Measurements from ENCODE around the gene NELL2. TPM values are rescaled to one million over a fixed set of nuclear protein-coding genes. Genes with fewer than 3 reads are reported as not detected.

NELL2 gene
- total RNA-seq, 4 donors from 2014 or later, result 0.51 to 4.2 (median 1.8) TPM

GRCh38 chr12:44640427-44641190, 235.5 kb downstream of the NELL2 start:
- TF ChIP-seq, protein P1, sequence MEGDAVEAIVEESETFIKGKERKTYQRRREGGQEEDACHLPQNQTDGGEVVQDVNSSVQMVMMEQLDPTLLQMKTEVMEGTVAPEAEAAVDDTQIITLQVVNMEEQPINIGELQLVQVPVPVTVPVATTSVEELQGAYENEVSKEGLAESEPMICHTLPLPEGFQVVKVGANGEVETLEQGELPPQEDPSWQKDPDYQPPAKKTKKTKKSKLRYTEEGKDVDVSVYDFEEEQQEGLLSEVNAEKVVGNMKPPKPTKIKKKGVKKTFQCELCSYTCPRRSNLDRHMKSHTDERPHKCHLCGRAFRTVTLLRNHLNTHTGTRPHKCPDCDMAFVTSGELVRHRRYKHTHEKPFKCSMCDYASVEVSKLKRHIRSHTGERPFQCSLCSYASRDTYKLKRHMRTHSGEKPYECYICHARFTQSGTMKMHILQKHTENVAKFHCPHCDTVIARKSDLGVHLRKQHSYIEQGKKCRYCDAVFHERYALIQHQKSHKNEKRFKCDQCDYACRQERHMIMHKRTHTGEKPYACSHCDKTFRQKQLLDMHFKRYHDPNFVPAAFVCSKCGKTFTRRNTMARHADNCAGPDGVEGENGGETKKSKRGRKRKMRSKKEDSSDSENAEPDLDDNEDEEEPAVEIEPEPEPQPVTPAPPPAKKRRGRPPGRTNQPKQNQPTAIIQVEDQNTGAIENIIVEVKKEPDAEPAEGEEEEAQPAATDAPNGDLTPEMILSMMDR (IDR thresholded peaks at IDR 0.05; ENCODE audit: low read depth), result no peak

DNA sequence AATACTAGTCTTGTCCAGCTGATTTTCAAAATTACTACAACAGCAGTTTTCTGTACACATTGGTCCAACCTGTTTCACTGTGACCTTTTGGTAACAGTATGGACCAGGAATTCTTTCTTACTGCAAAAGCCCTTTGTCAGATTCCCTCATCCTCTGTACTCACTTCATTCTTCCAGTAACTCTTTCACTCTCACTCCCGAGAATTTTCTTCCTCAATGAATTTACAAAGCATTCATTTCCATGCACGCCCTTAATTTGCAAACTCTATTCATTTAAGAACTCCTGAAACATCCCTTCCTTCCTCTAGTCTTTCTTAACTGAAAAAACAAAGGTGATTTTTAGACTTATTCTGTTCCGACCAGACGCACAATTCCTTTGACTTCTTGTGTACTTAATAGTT, 238.2 kb downstream of the NELL2 start:
- TF ChIP-seq, protein P1 (IDR thresholded peaks at IDR 0.05; ENCODE audit: low read depth), result no peak

DNA sequence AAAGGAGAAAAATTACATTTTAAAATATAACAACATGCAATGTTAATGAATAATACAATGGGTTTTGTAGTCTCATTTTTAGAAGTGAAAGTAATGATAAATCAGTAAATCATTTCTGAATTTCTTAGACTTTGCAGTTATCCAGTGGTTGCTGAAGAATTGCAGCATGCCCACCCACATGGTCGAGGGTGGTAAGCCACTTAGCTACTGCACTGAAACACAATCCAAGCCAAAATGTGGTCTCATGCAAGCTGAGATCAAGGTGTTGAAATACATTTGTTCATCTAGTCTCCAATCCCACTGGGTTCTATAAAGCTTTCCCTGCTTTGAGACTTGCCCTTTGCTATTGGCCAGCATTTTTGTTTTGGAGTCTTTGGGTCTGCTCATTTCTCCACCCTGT, 247.9 kb downstream of the NELL2 start:
- TF ChIP-seq, protein P1 (IDR thresholded peaks at IDR 0.05; ENCODE audit: low read depth), result no peak

DNA sequence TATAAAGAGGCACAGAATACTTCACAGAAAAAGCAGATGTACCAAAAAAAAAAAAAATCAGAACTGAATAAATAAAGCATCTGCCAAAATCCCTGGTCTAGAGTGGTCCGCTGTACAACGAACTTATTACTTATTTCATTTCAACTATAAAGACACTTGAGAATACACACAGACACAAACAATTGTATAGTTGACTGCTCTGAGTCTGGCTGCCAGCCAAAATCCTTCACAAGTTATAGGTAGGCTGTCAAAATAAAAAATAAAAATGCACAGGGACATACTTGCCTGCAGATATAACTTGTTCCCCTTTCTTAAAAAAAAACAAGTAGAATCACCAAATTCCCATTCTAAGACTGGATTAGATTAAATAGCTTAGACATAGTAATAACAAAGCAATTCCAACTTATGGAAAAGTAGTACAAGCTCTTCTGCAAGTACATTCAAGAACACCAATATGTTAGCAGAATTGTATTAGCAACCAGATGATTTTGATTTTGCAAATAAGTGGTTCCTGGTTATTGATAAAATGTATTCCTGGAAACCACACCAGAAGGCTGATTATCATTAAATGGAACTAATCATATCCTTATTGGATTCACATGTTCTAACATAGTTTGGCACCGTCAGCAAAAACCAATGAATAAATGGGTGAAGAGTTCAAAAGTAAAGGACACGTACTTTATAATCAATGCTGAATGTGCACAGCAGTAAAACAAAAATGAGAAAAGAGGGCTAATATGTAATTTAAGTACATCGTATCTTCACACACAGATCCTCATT, 248.5 kb downstream of the NELL2 start:
- TF ChIP-seq, protein P1 (IDR thresholded peaks at IDR 0.05; ENCODE audit: low read depth), result no peak

DNA sequence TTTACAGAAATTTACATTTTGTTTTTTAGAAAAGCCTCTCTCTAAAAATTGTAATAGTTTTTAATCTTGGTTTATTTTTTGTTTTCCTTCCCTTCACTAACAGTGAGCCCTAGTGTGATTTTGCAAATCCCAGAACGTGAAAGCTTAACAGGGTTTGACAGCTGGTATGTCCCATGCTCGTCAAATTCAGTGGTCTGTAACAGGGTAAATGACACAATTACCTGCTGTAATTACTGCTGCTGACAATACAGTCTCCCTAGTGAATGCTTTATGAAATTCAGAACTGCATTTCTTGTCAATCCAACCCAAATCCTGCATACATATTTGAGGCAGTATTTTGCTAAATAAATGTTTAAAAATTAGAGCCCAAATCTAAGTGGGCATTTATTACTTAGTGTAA, 249.2 kb downstream of the NELL2 start:
- TF ChIP-seq, protein P1 (IDR thresholded peaks at IDR 0.05; ENCODE audit: low read depth), result no peak

DNA sequence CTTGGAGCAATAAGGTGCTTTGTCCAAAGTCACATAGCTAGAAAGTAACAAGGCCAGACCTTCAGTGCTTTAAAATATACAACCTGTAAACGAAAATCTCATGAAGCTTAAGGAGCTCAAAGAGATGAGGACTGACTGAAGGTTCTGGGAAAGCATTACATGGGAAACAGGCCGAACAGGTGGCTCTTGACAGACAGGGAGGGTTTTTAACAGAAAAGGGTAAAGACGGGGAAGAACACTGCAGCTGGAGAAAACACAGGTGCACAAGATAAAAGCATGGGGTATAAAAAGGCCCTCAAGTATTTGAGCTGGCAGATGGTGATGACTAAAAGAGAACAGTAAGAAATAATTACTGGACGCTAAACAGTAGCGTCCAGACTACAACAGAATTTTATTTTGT, 257.2 kb downstream of the NELL2 start:
- TF ChIP-seq, protein P1 (IDR thresholded peaks at IDR 0.05; ENCODE audit: low read depth), result no peak

DNA sequence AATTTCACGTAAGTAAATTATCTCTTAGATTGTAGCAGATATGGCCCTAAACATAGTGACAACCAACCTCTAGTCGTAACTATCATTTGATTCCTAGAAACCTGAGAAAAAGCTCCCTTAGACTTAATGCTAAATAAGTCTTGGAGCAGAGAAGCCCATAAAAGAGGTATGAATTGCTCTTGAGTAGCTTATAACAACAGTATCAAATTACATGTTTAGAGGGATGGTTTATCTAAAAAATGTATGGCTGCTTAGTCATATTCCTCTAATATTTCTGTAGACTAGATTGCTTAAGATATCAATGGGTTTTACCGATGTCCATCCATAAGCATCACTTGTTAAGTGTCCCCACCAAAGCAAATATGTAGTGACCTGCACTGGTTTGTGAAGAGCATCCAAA, 259.7 kb downstream of the NELL2 start:
- TF ChIP-seq, protein P1 (IDR thresholded peaks at IDR 0.05; ENCODE audit: low read depth), result no peak
